ENCODE data around the gene UBASH3A. TPM values are rescaled to one million over a fixed set of nuclear protein-coding genes. Genes with fewer than 3 reads are reported as not detected.
A peak's percentile ranks its signal among the peaks of the same experiment; 100 is the strongest.

Gene UBASH3A
- total RNA-seq, 5 donors from 2014 or later (not counting 1 experiment from before 2014, with no cell fraction given) = 59.1 to 98.8 (median 80.5) TPM

DNA sequence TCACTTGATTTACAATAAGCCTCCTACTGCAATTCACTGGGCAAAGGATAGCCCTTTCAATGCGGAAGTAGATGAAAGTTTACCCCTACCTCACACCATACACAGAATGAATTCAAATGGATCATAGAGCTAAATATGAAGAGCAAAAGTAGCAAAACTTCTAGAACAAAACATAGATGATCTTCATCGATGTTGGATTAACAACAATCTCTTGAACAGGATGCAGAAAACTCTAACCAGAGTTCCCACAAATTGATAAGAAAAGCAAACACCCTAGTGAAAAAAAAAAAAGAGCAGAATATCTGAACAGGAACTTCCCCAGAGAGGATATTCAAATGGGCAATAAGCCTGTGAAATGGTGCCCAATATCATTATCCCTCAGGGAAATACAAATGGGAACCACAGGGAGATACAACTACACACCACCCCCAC is 1.9 kb upstream of the UBASH3A start:
- H3K27me3 ChIP-seq (replicated peaks in 1 of 2; ENCODE audit: control insufficient read depth in 2 of 2, extremely low read depth in 1 of 2, insufficient read depth in 2 of 2, low read length in 1 of 2) = no peaks in the 10 kb centered on the region
- H3K36me3 ChIP-seq (ENCODE audit: control insufficient read depth in 2 of 2, extremely low read depth in 1 of 2, insufficient read depth in 1 of 2, low read length in 1 of 2) = peaks cover 0 to 1% of the 10 kb centered on the region in 2 donors
- no peak overlapping the region for H3K4me3 ChIP-seq (ENCODE audit: control insufficient read depth in 1 of 2, extremely low read depth in 1 of 2, low read length in 1 of 2)
- peak overlapping the region; percentile 77 to 85 for H3K27ac Mint-ChIP-seq
- peak overlapping the region; percentile 48 for H3K27ac ChIP-seq (ENCODE audit: low read length)
- H3K27me3 Mint-ChIP-seq = no peaks in the 10 kb centered on the region
- peaks cover 31 to 72% of the 10 kb centered on the region in 2 experiments for H3K4me1 ChIP-seq (ENCODE audit: control insufficient read depth in 1 of 2, extremely low read depth in 1 of 2, insufficient read depth in 2 of 2, low read length in 2 of 2)
- peaks cover 66 to 75% (median 68%) of the 10 kb centered on the region in 3 donors for H3K4me1 Mint-ChIP-seq
- peaks cover 0 to 9% (median 6%) of the 10 kb centered on the region in 3 donors for H3K9me3 Mint-ChIP-seq
- ATAC-seq (replicated peaks in 1 of 4) (no peak), DNase-seq (no peak)
- WGBS (ENCODE audit: insufficient coverage) = no CpG with 5 or more reads among the region's 2 CpGs
- peaks cover 10% of the 10 kb centered on the region for H3K36me3 Mint-ChIP-seq
- POLR2A ChIA-PET = interaction anchor here (0.6 to 1.1 kb wide), 3 partner anchors 19 to 60 kb away, joined by 3 to 7 read pairs (median 5); no protein-coding TSS in a partner anchor
- CTCF ChIA-PET = interaction anchor here (0.6 to 0.7 kb wide), 2 partner anchors 37 to 40 kb away, joined by 3 to 7 read pairs; no protein-coding TSS in a partner anchor
- H3K9me3 ChIP-seq = no peaks in the 10 kb centered on the region
- peak overlapping the region in 1 of 3 donors; percentile 71 for H3K4me3 Mint-ChIP-seq

DNA sequence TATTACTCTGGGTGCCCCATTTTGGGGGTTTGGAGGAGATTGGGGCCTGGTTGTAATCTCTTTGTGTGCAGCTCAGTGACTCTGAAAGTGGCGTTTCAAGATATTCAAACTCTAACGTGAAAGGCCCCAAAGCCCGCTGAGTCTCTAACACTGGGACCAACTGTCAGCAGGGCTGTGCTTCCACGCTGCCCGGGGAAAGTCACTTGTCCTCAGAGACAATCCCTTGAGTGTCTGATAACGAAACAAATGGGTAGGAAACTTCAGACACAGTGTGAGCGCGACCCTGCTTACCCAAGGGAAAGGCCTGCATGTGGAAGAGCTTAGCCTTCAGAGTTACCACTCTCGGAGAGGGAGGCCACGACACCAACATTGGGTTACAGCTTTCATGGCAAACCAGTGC is 837 bp downstream of the UBASH3A start:
- POLR2A ChIA-PET = interaction anchor here (0.7 to 2.7 kb wide), 8 partner anchors 10 to 22 kb away, joined by 3 to 16 read pairs (median 5); no protein-coding TSS in a partner anchor
- ATAC-seq (replicated peaks in 1 of 4) = peak in 3 of 4 experiments; percentile 5 to 11 (median 7)

GRCh38 chr21:42405064-42406013 is 1.6 kb downstream of the UBASH3A start:
- Histone ChIP-seq H3K4me3 (ENCODE audit: control insufficient read depth in 1 of 2, extremely low read depth in 1 of 2, low read length in 1 of 2) (peak overlapping the region; percentile 55 to 69), H3K36me3 (ENCODE audit: control insufficient read depth in 2 of 2, extremely low read depth in 1 of 2, insufficient read depth in 1 of 2, low read length in 1 of 2) (peaks cover 6 to 34% of the 10 kb centered on the region in 2 donors), H3K4me1 (ENCODE audit: control insufficient read depth in 1 of 2, extremely low read depth in 1 of 2, insufficient read depth in 2 of 2, low read length in 2 of 2) (peaks cover 30 to 75% of the 10 kb centered on the region in 2 experiments), H3K27me3 (replicated peaks in 1 of 2; ENCODE audit: control insufficient read depth in 2 of 2, extremely low read depth in 1 of 2, insufficient read depth in 2 of 2, low read length in 1 of 2) (no peaks in the 10 kb centered on the region), H3K27ac (ENCODE audit: low read length) (peak overlapping the region; percentile 83), H3K9me3 (no peaks in the 10 kb centered on the region)
- Mint-ChIP-seq H3K27me3 (no peaks in the 10 kb centered on the region), H3K27ac (peak overlapping the region; percentile 100), H3K4me1 (peaks cover 72 to 76% (median 73%) of the 10 kb centered on the region in 3 donors), H3K9me3 (peaks cover 0 to 9% (median 6%) of the 10 kb centered on the region in 3 donors), H3K4me3 (peak overlapping the region; percentile 89 to 98 (median 90)), H3K36me3 (peaks cover 33% of the 10 kb centered on the region)
- DNase-seq = peak in 1 of 35 experiments; percentile 41
- POLR2A ChIA-PET = interaction anchor here in 1 of 2 donors (2.0 to 2.7 kb wide), 2 partner anchors 12 to 20 kb away, joined by 12 to 16 read pairs; no protein-coding TSS in a partner anchor
- no peak for ATAC-seq (replicated peaks in 1 of 4)
- CTCF ChIA-PET = interaction anchor here (0.6 to 2.7 kb wide), 8 partner anchors 15 to 337 kb away, joined by 3 to 13 read pairs (median 6); partner anchors contain the start of gene ABCG1 (in 1 of the 2)
- WGBS (ENCODE audit: insufficient coverage) = 6% methylated on average over 16 of the region's 23 CpGs

More for the DNA sequence above, 837 bp downstream of the UBASH3A start:
- Mint-ChIP-seq H3K4me3 (peak overlapping the region; percentile 89 to 98 (median 90)), H3K27me3 (no peaks in the 10 kb centered on the region), H3K27ac (peak overlapping the region; percentile 100), H3K9me3 (peaks cover 0 to 9% (median 6%) of the 10 kb centered on the region in 3 donors), H3K4me1 (peaks cover 68 to 73% (median 69%) of the 10 kb centered on the region in 3 donors), H3K36me3 (peaks cover 29% of the 10 kb centered on the region)
- Histone ChIP-seq H3K27ac (ENCODE audit: low read length) (peak overlapping the region; percentile 83), H3K4me1 (ENCODE audit: control insufficient read depth in 1 of 2, extremely low read depth in 1 of 2, insufficient read depth in 2 of 2, low read length in 2 of 2) (peaks cover 30 to 72% of the 10 kb centered on the region in 2 experiments), H3K36me3 (ENCODE audit: control insufficient read depth in 2 of 2, extremely low read depth in 1 of 2, insufficient read depth in 1 of 2, low read length in 1 of 2) (peaks cover 4 to 26% of the 10 kb centered on the region in 2 donors), H3K4me3 (ENCODE audit: control insufficient read depth in 1 of 2, extremely low read depth in 1 of 2, low read length in 1 of 2) (peak overlapping the region; percentile 55 to 69), H3K27me3 (replicated peaks in 1 of 2; ENCODE audit: control insufficient read depth in 2 of 2, extremely low read depth in 1 of 2, insufficient read depth in 2 of 2, low read length in 1 of 2) (no peaks in the 10 kb centered on the region), H3K9me3 (no peaks in the 10 kb centered on the region)
- CTCF ChIA-PET = interaction anchor here (0.6 to 2.7 kb wide), 10 partner anchors 11 to 337 kb away, joined by 3 to 13 read pairs (median 7); partner anchors contain the start of gene ABCG1 (in 1 of the 2)
- peak in 4 of 35 experiments; percentile 14 to 45 (median 30) for DNase-seq
- WGBS (ENCODE audit: insufficient coverage) = 2% methylated on average over 10 of the region's 10 CpGs

GRCh38 chr21:42406201-42406621 is 2.5 kb downstream of the UBASH3A start:
- H3K9me3 ChIP-seq = no peaks in the 10 kb centered on the region
- Mint-ChIP-seq H3K9me3 (peaks cover 0 to 9% (median 6%) of the 10 kb centered on the region in 3 donors), H3K27ac (peak overlapping the region; percentile 100), H3K27me3 (no peaks in the 10 kb centered on the region), H3K4me1 (peaks cover 66 to 71% (median 67%) of the 10 kb centered on the region in 3 donors), H3K36me3 (peaks cover 33% of the 10 kb centered on the region), H3K4me3 (peak overlapping the region; percentile 89 to 98 (median 90))
- ATAC-seq (replicated peaks in 1 of 4) (peak; percentile 44 to 58 (median 51)), DNase-seq (peak in 27 of 35 experiments; percentile 16 to 73 (median 39))
- H3K27me3 ChIP-seq (replicated peaks in 1 of 2; ENCODE audit: control insufficient read depth in 2 of 2, extremely low read depth in 1 of 2, insufficient read depth in 2 of 2, low read length in 1 of 2) = no peaks in the 10 kb centered on the region
- H3K4me1 ChIP-seq (ENCODE audit: control insufficient read depth in 1 of 2, extremely low read depth in 1 of 2, insufficient read depth in 2 of 2, low read length in 2 of 2) = peaks cover 33 to 74% of the 10 kb centered on the region in 2 experiments
- peak overlapping the region; percentile 55 to 69 for H3K4me3 ChIP-seq (ENCODE audit: control insufficient read depth in 1 of 2, extremely low read depth in 1 of 2, low read length in 1 of 2)
- peaks cover 7 to 42% of the 10 kb centered on the region in 2 donors for H3K36me3 ChIP-seq (ENCODE audit: control insufficient read depth in 2 of 2, extremely low read depth in 1 of 2, insufficient read depth in 1 of 2, low read length in 1 of 2)
- WGBS (ENCODE audit: insufficient coverage) = 0% methylated on average over 3 of the region's 10 CpGs
- CTCF ChIA-PET = interaction anchor here in 1 of 2 donors (1.1 kb wide), 1 partner anchor 167 kb away, joined by 6 read pairs; no protein-coding TSS in a partner anchor
- POLR2A ChIA-PET = no interaction called here
- H3K27ac ChIP-seq (ENCODE audit: low read length) = peak overlapping the region; percentile 83

GRCh38 chr21:42406866-42407265 is 3.2 kb downstream of the UBASH3A start:
- Mint-ChIP-seq H3K4me3 (peak overlapping the region; percentile 89 to 98 (median 90)), H3K4me1 (peaks cover 59 to 65% (median 60%) of the 10 kb centered on the region in 3 donors), H3K27me3 (no peaks in the 10 kb centered on the region), H3K9me3 (peaks cover 0 to 3% (median 2%) of the 10 kb centered on the region in 3 donors), H3K27ac (peak overlapping the region; percentile 100), H3K36me3 (peaks cover 33% of the 10 kb centered on the region)
- 39% methylated on average over 2 of the region's 7 CpGs for WGBS (ENCODE audit: insufficient coverage)
- no peaks in the 10 kb centered on the region for H3K27me3 ChIP-seq (replicated peaks in 1 of 2; ENCODE audit: control insufficient read depth in 2 of 2, extremely low read depth in 1 of 2, insufficient read depth in 2 of 2, low read length in 1 of 2)
- CTCF ChIA-PET = no interaction called here
- peak overlapping the region; percentile 55 to 69 for H3K4me3 ChIP-seq (ENCODE audit: control insufficient read depth in 1 of 2, extremely low read depth in 1 of 2, low read length in 1 of 2)
- POLR2A ChIA-PET = no interaction called here
- peaks cover 39 to 77% of the 10 kb centered on the region in 2 experiments for H3K4me1 ChIP-seq (ENCODE audit: control insufficient read depth in 1 of 2, extremely low read depth in 1 of 2, insufficient read depth in 2 of 2, low read length in 2 of 2)
- peaks cover 13 to 49% of the 10 kb centered on the region in 2 donors for H3K36me3 ChIP-seq (ENCODE audit: control insufficient read depth in 2 of 2, extremely low read depth in 1 of 2, insufficient read depth in 1 of 2, low read length in 1 of 2)
- H3K9me3 ChIP-seq = no peaks in the 10 kb centered on the region
- H3K27ac ChIP-seq (ENCODE audit: low read length) = peak overlapping the region; percentile 83
- DNase-seq = no peak
- no peak for ATAC-seq (replicated peaks in 1 of 4)

Measured in T-cell (primary cell).